Common myeloid progenitor, CD34-positive (primary cell): ENCODE measurements around the gene LMCD1.

Source experiments
- CTCF ChIA-PET: fragments of 350-600 bp; sonication (Branson Sonifier 250); formaldehyde crosslinking; loops from one replicate; lab custom pipeline; 2021; ENCODE audit warnings: antibody characterized with exemption; lab: Charles Lee
- POLR2A ChIA-PET: fragments of 350-600 bp; sonication (Branson Sonifier 250); formaldehyde crosslinking; loops from one replicate; lab custom pipeline; 2021; ENCODE audit warnings: antibody characterized with exemption; lab: Charles Lee
- DNase-seq, 3 donors: peaks; one replicate each; pipeline versions ENCODE4 v3.0.0 to v3.0.0-alpha.2; 2013
- H3K27ac ChIP-seq, 2 experiments: 1 replicate in 1 of 2; 2 replicates in 1 of 2; pipeline ENCODE4 v1.7.0; 2013; ENCODE audit warnings: inconsistent platforms in 2 of 2, low read length in 2 of 2, mild to moderate bottlenecking in 2 of 2, low read depth in 1 of 2, moderate library complexity in 1 of 2; ENCODE audit not compliant: severe bottlenecking in 2 of 2, insufficient read depth in 1 of 2, poor library complexity in 1 of 2
- H3K27me3 ChIP-seq, 5 experiments: replicated peaks in 2 of 5; 1 replicate in 3 of 5; 2 replicates in 2 of 5; pipeline versions ENCODE4 v1.6.1 to v1.7.0; 2013; ENCODE audit warnings: low read length in 4 of 5, mild to moderate bottlenecking in 2 of 5, moderate library complexity in 2 of 5, inconsistent platforms in 1 of 5; ENCODE audit not compliant: insufficient read depth in 5 of 5, control insufficient read depth in 4 of 5
- H3K36me3 ChIP-seq, 4 experiments: 1 replicate in 2 of 4; 2 replicates in 2 of 4; pipeline versions ENCODE4 v1.6.1 to v1.7.0; 2013; ENCODE audit warnings: low read length in 3 of 4, control low read depth in 1 of 4, mild to moderate bottlenecking in 1 of 4; ENCODE audit not compliant: control insufficient read depth in 4 of 4, insufficient read depth in 4 of 4
- H3K4me1 ChIP-seq, 4 experiments: 1 replicate in 3 of 4; 2 replicates in 1 of 4; pipeline versions ENCODE4 v1.6.1 to v1.7.1; 2013; ENCODE audit warnings: low read length in 3 of 4, mild to moderate bottlenecking in 3 of 4, control low read depth in 1 of 4, inconsistent platforms in 1 of 4, moderate library complexity in 1 of 4; ENCODE audit not compliant: control insufficient read depth in 4 of 4, insufficient read depth in 4 of 4; ENCODE audit errors: control extremely low read depth in 1 of 4
- H3K4me3 ChIP-seq, 7 experiments: 1 replicate in 4 of 7; 2 replicates in 3 of 7; pipeline versions ENCODE4 v1.5.1 to v1.7.0; 2013; ENCODE audit warnings: mild to moderate bottlenecking in 7 of 7, low read length in 6 of 7, moderate library complexity in 6 of 7, inconsistent platforms in 2 of 7, low read depth in 2 of 7, control low read depth in 1 of 7; ENCODE audit not compliant: insufficient read depth in 4 of 7, control insufficient read depth in 1 of 7; ENCODE audit errors: extremely low read depth in 1 of 7
- H3K9me3 ChIP-seq, 5 experiments: 1 replicate in 4 of 5; 2 replicates in 1 of 5; pipeline versions ENCODE4 v1.6.1 to v1.7.1; 2013; ENCODE audit warnings: low read length in 4 of 5, mild to moderate bottlenecking in 2 of 5, inconsistent platforms in 1 of 5, low read depth in 1 of 5, moderate library complexity in 1 of 5; ENCODE audit not compliant: control insufficient read depth in 4 of 5, insufficient read depth in 2 of 5; ENCODE audit errors: control extremely low read depth in 1 of 5
- WGBS: methylation state at CpG from one replicate; pipeline ENCODE4 v1.1.5; 2013; ENCODE audit not compliant: insufficient coverage; 5-methylcytosine and 5-hydroxymethylcytosine counted together

Gene LMCD1

DNA sequence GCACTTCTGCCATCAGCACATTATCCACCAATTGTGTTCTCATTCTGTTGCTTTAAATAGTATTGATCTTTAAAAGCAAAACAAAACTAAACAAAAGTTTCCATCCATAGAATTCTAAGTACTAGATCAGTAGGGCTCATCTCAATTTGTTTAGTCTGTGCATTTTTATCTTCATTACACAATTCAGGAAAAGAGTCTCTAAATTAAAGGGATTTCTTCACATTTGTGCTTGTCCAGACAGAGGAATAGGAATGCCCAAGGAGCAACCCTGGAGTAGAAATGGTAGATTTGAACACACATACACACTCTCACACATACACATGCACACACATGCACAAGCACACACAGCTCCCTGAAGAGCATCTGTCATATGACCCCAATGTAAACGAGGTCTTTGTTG is 21.4 kb downstream of the LMCD1 start:
- H3K9me3 ChIP-seq, result peaks cover 0 to 1% (median 0%) of the 10 kb centered on the region in 5 experiments
- H3K4me3 ChIP-seq, result no peak overlapping the region
- WGBS, result no CpG with 5 or more reads among the region's 1 CpG
- H3K27me3 ChIP-seq, result no peaks in the 10 kb centered on the region
- peaks cover 0 to 13% (median 11%) of the 10 kb centered on the region in 4 experiments for H3K4me1 ChIP-seq
- DNase-seq, result no peak
- POLR2A ChIA-PET, result no interaction called here
- H3K27ac ChIP-seq, result no peak overlapping the region
- H3K36me3 ChIP-seq, result no peaks in the 10 kb centered on the region
- CTCF ChIA-PET, result interaction anchor here (0.8 kb wide), 1 partner anchor 12 kb away, joined by 3 read pairs; no protein-coding TSS in a partner anchor

DNA sequence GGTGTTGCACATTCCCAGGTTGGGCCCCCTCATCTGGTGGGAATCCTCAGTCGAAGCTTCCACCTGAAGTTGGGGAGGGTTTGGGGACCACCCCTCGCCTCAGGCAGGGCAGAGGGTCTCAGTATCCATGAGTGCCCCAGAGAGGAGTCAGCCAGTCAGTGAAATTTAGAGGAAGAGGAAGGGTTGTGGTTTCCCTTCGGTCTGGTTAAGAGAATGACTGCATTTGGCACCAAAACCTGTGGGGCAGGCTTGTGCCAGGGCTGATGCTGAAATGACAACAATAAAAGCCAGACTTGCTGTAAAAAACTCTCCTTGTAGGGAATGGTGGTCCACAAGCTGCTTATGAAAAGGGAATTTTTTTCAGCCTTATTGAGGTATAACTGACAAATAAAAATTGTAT is 22.6 kb downstream of the LMCD1 start:
- DNase-seq, result peak; percentile 48 to 88 (median 82)
- Histone ChIP-seq H3K9me3 (peaks cover 0 to 1% (median 0%) of the 10 kb centered on the region in 5 experiments), H3K4me3 (peak overlapping the region in 1 of 7 experiments; percentile 19), H3K27me3 (no peaks in the 10 kb centered on the region), H3K27ac (no peak overlapping the region), H3K36me3 (no peaks in the 10 kb centered on the region), H3K4me1 (peaks cover 0 to 13% (median 10%) of the 10 kb centered on the region in 4 experiments)
- CTCF ChIA-PET, result no interaction called here
- 15% methylated on average over 3 of the region's 3 CpGs for WGBS
- POLR2A ChIA-PET, result no interaction called here

DNA sequence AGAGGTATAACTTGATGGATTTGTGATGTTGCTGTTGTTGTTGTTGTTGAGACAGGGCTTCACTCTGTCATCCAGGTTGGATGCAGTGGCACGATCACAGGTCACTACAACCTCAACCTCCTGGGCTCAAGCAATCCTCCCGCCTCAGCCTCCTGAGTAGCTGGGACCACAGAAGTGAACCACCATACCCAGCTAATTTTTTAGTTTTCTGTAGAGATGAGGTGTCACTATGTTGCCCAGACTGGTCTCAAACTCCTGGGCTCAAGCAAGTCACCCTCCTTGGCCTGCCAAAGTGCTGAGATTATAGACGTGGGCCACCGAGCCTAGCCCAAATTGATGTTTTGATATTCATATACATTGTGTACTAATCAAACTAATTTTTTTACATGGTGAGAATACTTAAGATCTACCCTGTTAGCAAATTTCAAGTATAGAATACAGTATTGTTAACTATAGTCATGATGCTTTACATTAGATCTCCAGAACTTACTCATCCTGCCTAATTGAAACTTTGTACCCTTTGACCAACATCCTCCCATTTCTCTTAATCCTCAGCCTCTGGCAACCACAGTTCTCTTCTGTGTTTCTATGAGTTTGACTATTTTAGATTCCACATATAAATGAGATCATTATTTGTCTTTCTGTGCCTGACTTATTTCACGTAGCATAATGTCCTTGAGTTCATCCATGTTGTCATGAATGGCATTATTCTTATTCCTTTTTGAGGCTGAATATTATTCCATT is 23.2 kb downstream of the LMCD1 start:
- Histone ChIP-seq H3K27me3 (no peaks in the 10 kb centered on the region), H3K4me3 (no peak overlapping the region), H3K9me3 (peaks cover 0 to 1% (median 0%) of the 10 kb centered on the region in 5 experiments), H3K4me1 (peaks cover 0 to 15% (median 10%) of the 10 kb centered on the region in 4 experiments), H3K27ac (no peak overlapping the region), H3K36me3 (no peaks in the 10 kb centered on the region)
- no peak for DNase-seq
- no CpG with 5 or more reads among the region's 5 CpGs for WGBS
- POLR2A ChIA-PET, result no interaction called here
- CTCF ChIA-PET, result no interaction called here

DNA sequence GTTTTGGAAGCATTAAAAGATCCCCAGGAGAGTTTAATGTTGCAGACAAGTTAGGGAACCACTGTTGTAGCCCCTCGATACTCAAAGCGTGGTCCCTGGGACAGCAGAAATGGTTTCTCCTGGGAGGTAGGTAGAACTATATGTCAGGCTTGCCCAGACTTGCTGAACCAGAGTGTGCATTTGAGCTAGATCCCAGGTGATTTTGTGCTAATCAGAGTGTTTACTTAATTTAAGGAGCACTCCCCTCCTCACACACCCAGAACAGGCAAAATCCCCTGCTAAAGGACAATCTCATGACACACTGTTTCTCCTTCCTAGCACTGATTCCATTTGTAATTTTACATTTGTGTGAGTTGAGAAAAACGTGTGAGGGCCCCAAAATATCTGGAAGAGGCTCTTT is 24.3 kb downstream of the LMCD1 start:
- WGBS, result 92% methylated on average over 2 of the region's 3 CpGs
- Histone ChIP-seq H3K27ac (no peak overlapping the region), H3K9me3 (peaks cover 0 to 2% (median 0%) of the 10 kb centered on the region in 5 experiments), H3K27me3 (no peaks in the 10 kb centered on the region), H3K4me3 (no peak overlapping the region), H3K36me3 (no peaks in the 10 kb centered on the region), H3K4me1 (peaks cover 0 to 24% (median 10%) of the 10 kb centered on the region in 4 experiments)
- CTCF ChIA-PET, result no interaction called here
- POLR2A ChIA-PET, result no interaction called here
- no peak for DNase-seq

DNA sequence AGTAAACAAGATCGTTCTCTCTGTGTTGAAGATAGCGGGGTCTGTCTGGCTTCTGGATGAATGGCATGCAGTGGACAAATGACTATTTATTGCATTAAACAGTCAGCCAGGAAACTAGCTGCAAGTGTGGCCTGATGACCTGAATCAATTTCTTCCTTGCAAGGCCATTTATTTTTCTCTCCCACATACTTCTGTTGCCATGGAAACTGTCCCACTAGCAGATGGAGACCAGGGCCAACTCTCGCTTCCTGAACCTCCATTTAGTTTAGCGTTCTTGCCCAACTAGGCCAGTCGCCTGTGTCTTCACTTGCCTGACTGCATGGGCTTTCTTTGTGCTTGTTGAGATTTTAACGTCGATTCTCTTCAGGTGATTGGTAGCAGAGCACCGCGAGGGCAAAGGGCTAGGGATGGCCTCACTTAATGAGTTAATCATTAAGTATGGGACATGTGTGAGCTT is 27.6 kb downstream of the LMCD1 start:
- H3K27me3 ChIP-seq, result no peaks in the 10 kb centered on the region
- ChIA-PET POLR2A (no interaction called here), CTCF (no interaction called here)
- H3K4me3 ChIP-seq, result no peak overlapping the region
- H3K27ac ChIP-seq, result no peak overlapping the region
- DNase-seq, result no peak
- no peaks in the 10 kb centered on the region for H3K36me3 ChIP-seq
- peaks cover 0 to 2% (median 0%) of the 10 kb centered on the region in 5 experiments for H3K9me3 ChIP-seq
- peaks cover 0 to 18% (median 5%) of the 10 kb centered on the region in 4 experiments for H3K4me1 ChIP-seq
- 98% methylated on average over 7 of the region's 9 CpGs for WGBS

DNA sequence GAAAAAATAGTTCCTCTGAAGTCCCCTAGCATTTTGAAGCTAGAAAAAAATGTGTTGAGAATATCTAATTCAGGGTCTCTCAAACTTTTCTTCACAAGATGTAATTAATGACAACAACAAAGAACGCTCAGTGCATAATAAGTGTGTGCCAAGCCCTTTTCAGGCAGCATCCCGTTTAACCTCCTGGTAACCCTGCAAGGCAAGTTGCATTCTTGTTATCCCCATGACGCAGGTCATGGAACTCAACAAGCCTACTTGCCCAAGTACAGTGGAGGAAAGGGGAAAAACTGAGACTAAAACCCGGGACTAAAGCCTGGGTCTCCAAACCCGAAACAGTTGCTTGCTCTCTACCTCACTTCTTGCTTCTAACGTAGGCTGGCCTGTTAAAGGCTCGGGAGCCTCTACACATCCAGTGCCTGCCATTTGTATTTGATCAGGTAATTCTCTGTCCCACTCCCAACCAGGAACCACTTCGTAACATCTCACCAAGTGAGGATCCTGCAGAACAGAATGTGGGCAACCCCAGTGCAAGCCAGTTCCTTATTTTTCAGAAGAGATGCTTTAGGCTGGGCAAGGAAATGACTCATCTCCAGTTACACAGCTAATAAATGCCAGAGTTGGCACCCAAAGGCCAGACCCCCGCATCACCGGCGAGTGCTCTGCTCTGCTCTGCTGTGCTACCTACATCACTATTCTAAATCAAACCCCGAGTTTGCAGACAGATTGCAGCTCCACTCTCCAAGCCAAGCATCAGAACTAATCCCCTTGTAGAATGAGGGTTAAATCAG is 28.3 kb downstream of the LMCD1 start:
- peaks cover 0 to 2% (median 0%) of the 10 kb centered on the region in 5 experiments for H3K9me3 ChIP-seq
- H3K4me3 ChIP-seq, result no peak overlapping the region
- no peak overlapping the region for H3K27ac ChIP-seq
- DNase-seq, result peak; percentile 7 to 48 (median 46)
- 91% methylated on average over 6 of the region's 12 CpGs for WGBS
- peaks cover 0 to 11% (median 0%) of the 10 kb centered on the region in 4 experiments for H3K4me1 ChIP-seq
- ChIA-PET POLR2A (no interaction called here), CTCF (no interaction called here)
- no peaks in the 10 kb centered on the region for H3K27me3 ChIP-seq
- no peaks in the 10 kb centered on the region for H3K36me3 ChIP-seq

DNA sequence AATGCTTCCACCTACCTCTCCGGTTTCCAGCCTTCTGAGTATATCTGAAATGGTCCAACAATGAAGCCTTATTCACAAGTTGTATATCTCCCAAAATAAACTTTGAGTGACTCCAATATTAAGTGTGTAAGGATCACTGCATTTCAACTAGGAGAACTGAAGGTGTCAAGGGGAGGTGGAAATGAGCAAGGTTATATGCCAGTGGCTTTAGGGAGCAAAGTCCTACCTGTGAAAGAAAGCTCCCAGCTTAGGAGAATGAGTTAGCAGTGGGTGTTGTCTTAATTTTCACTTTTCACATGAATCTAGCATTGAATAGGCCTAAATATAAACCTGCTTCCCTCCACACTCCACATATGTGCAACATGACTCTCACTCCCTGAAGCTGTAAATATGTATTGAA is 29.0 kb downstream of the LMCD1 start:
- CTCF ChIA-PET, result no interaction called here
- 100% methylated on average over 1 of the region's 1 CpG for WGBS
- Histone ChIP-seq H3K9me3 (peaks cover 0 to 2% (median 0%) of the 10 kb centered on the region in 5 experiments), H3K36me3 (no peaks in the 10 kb centered on the region), H3K27ac (no peak overlapping the region), H3K4me3 (no peak overlapping the region), H3K27me3 (no peaks in the 10 kb centered on the region), H3K4me1 (peaks cover 0 to 11% (median 0%) of the 10 kb centered on the region in 4 experiments)
- POLR2A ChIA-PET, result no interaction called here
- DNase-seq, result no peak
